Neural cell (in vitro differentiated cells): Measurements from ENCODE around the gene TTC39B. TPM values are rescaled to one million over a fixed set of nuclear protein-coding genes. Genes with fewer than 3 reads are reported as not detected.

Experiments
- H2AFZ ChIP-seq: fragments of 200-600, 300-800 bp; sonication (generic), shearing (Covaris generic); 2 replicates; pipeline ENCODE4 v1.6.0; 2014; ENCODE audit warnings: low read depth, mild to moderate bottlenecking, antibody characterized with exemption, low read length, moderate library complexity
- H3F3A ChIP-seq: fragments of 200-600 bp; shearing (Covaris generic); 2 replicates; pipeline ENCODE4 v1.6.1; 2016; ENCODE audit warnings: mild to moderate bottlenecking, moderate library complexity, mixed read lengths, antibody characterized with exemption, low read length; ENCODE audit not compliant: insufficient read depth, poor library complexity, severe bottlenecking
- H3K27ac ChIP-seq: fragments of 200-600, 300-800 bp; sonication (generic), shearing (Covaris generic); 2 replicates; pipeline ENCODE4 v1.5.1; 2014; ENCODE audit warnings: mild to moderate bottlenecking, low read length, moderate library complexity
- H3K27me3 ChIP-seq: fragments of 300-800, 200-600 bp; sonication (generic), shearing (Covaris generic); 2 replicates; pipeline ENCODE4 v1.6.0; 2014; ENCODE audit warnings: mild to moderate bottlenecking, low read depth, low read length, moderate library complexity; ENCODE audit not compliant: insufficient read depth
- H3K36me3 ChIP-seq: fragments of 300-800, 200-600 bp; sonication (generic), shearing (Covaris generic); 2 replicates; pipeline ENCODE4 v1.5.1; 2014; ENCODE audit warnings: mild to moderate bottlenecking, antibody characterized with exemption, low read length, moderate library complexity; ENCODE audit not compliant: insufficient read depth
- H3K4me2 ChIP-seq: fragments of 300-800, 200-600 bp; sonication (generic), shearing (Covaris generic); 2 replicates; pipeline ENCODE4 v1.6.0; 2014; ENCODE audit warnings: mild to moderate bottlenecking, low read length
- H3K4me3 ChIP-seq: fragments of 300-800, 200-600 bp; sonication (generic), shearing (Covaris generic); 2 replicates; pipeline ENCODE4 v1.5.1; 2014; ENCODE audit warnings: mild to moderate bottlenecking, low read length, moderate library complexity
- H3K79me2 ChIP-seq: fragments of 200-600 bp; shearing (Covaris generic); replicated peaks from 2 replicates; pipeline ENCODE4 v1.6.0; 2014; ENCODE audit warnings: mild to moderate bottlenecking, low read length, moderate library complexity; ENCODE audit not compliant: insufficient read depth
- H3K9ac ChIP-seq: fragments of 300-800, 200-600 bp; sonication (generic), shearing (Covaris generic); 2 replicates; pipeline ENCODE4 v1.6.1; 2016; ENCODE audit warnings: mild to moderate bottlenecking, low read length, mixed read lengths
- H3K9me2 ChIP-seq: fragments of 200-600 bp; shearing (Covaris generic); 2 replicates; pipeline ENCODE4 v1.6.1; 2016; ENCODE audit warnings: mild to moderate bottlenecking, low read length, mixed read lengths; ENCODE audit not compliant: insufficient read depth
- H3K9me3 ChIP-seq: fragments of 200-600, 300-800 bp; sonication (generic), shearing (Covaris generic); 2 replicates; pipeline ENCODE4 v1.6.1; 2016; ENCODE audit warnings: mild to moderate bottlenecking, mixed run types, low read length, moderate library complexity, mixed read lengths
- H4K20me1 ChIP-seq: fragments of 200-600 bp; shearing (Covaris generic); 2 replicates; pipeline ENCODE4 v1.6.1; 2016; ENCODE audit warnings: mild to moderate bottlenecking, mixed run types; ENCODE audit not compliant: insufficient read depth
- CTCF ChIP-seq: fragments of 450-650 bp; IDR thresholded peaks from 2 replicates; pipeline ENCODE4 v1.5.1; 2014; ENCODE audit warnings: antibody characterized with exemption, mild to moderate bottlenecking, moderate library complexity; ENCODE audit not compliant: poor library complexity, severe bottlenecking
- EP300 ChIP-seq: fragments of 450-650 bp; conservative IDR thresholded peaks from 2 replicates; pipeline ENCODE4 v1.6.1; 2014; ENCODE audit warnings: antibody characterized with exemption, mild to moderate bottlenecking, moderate library complexity; ENCODE audit not compliant: poor library complexity, severe bottlenecking
- EZH2 ChIP-seq: fragments of 200-600, 300-800 bp; shearing (Covaris generic), sonication (generic); IDR thresholded peaks from 2 replicates; pipeline ENCODE4 v1.6.1; 2014; ENCODE audit warnings: antibody characterized with exemption, low read length, borderline replicate concordance, mild to moderate bottlenecking; ENCODE audit not compliant: insufficient read depth, poor library complexity, severe bottlenecking
- MXI1 ChIP-seq: fragments of 450-650 bp; conservative IDR thresholded peaks from 2 replicates; pipeline ENCODE4 v1.6.1; 2014; ENCODE audit warnings: antibody characterized with exemption, mild to moderate bottlenecking; ENCODE audit not compliant: poor library complexity, severe bottlenecking
- POLR2AphosphoS5 ChIP-seq: IDR thresholded peaks from 2 replicates; pipeline ENCODE4 v1.6.1; 2012
- RAD21 ChIP-seq: fragments of 450-650 bp; conservative IDR thresholded peaks from 2 replicates; pipeline ENCODE4 v1.6.1; 2014; ENCODE audit warnings: antibody characterized with exemption, mild to moderate bottlenecking, moderate library complexity
- REST ChIP-seq: IDR thresholded peaks from 2 replicates; pipeline ENCODE4 v1.6.1; 2012; ENCODE audit warnings: borderline replicate concordance
- SMC3 ChIP-seq: fragments of 450-650 bp; conservative IDR thresholded peaks from 2 replicates; pipeline ENCODE4 v1.6.1; 2014; ENCODE audit warnings: antibody characterized with exemption, mild to moderate bottlenecking, moderate library complexity; ENCODE audit not compliant: poor library complexity
- TAF1 ChIP-seq: IDR thresholded peaks from 2 replicates; pipeline ENCODE4 v1.6.1; 2012; ENCODE audit warnings: low read depth
- polyA plus RNA-seq: library from polyadenylated mRNA; depleted of rRNA; stranded (reverse); fragments of >200 nt; gene quantifications from 2 replicates; pipeline ENCODE4 v1.2.3, GENCODE V29; 2014

The TTC39B gene
- polyA plus RNA-seq, 1 donor from 2014 or later, result 2.8 TPM

GRCh38 chr9:15246708-15247107 lies 60.3 kb downstream of the TTC39B start:
- no peak overlapping the region for H3K9ac ChIP-seq
- H3F3A ChIP-seq, result no peaks in the 10 kb centered on the region
- no peak overlapping the region for H3K4me2 ChIP-seq
- H3K79me2 ChIP-seq, result no peaks in the 10 kb centered on the region
- no peak overlapping the region for H3K4me3 ChIP-seq
- H3K36me3 ChIP-seq, result no peaks in the 10 kb centered on the region
- no peaks in the 10 kb centered on the region for H4K20me1 ChIP-seq
- H2AFZ ChIP-seq, result no peak overlapping the region
- H3K9me3 ChIP-seq, result no peaks in the 10 kb centered on the region
- no peak for TF ChIP-seq EZH2
- no peak for TF ChIP-seq REST
- no peak for TF ChIP-seq MXI1
- no peak for TF ChIP-seq RAD21
- no peak for TF ChIP-seq POLR2AphosphoS5
- TF ChIP-seq SMC3, result no peak
- no peak for TF ChIP-seq EP300
- no peak for TF ChIP-seq TAF1
- TF ChIP-seq CTCF, result no peak
- H3K9me2 ChIP-seq, result no peaks in the 10 kb centered on the region
- H3K27me3 ChIP-seq, result no peaks in the 10 kb centered on the region
- H3K27ac ChIP-seq, result no peak overlapping the region

- no peak overlapping the region for H3K9ac ChIP-seq
- no peaks in the 10 kb centered on the region for H3K9me2 ChIP-seq
- no peaks in the 10 kb centered on the region for H3K27me3 ChIP-seq
- no peaks in the 10 kb centered on the region for H3F3A ChIP-seq
- H2AFZ ChIP-seq, result no peak overlapping the region
- no peaks in the 10 kb centered on the region for H3K36me3 ChIP-seq
- no peak overlapping the region for H3K27ac ChIP-seq
- H3K9me3 ChIP-seq, result no peaks in the 10 kb centered on the region
- no peak overlapping the region for H3K4me2 ChIP-seq
- TF ChIP-seq TAF1 (no peak), EP300 (no peak), RAD21 (no peak), CTCF (no peak), SMC3 (no peak), REST (no peak)
- no peaks in the 10 kb centered on the region for H4K20me1 ChIP-seq
- H3K4me3 ChIP-seq, result no peak overlapping the region
- H3K79me2 ChIP-seq, result no peaks in the 10 kb centered on the region
Measured at GRCh38 chr9:15246243-15246642, 60.8 kb downstream of the TTC39B start.
